Measurements from ENCODE around the gene SLC38A5. TPM values are rescaled to one million over a fixed set of nuclear protein-coding genes. Genes with fewer than 3 reads are reported as not detected.

Gene SLC38A5
- total and polyA plus RNA-seq, 2 of the 13 experiments (the other 11 are each of a cell fraction or from before 2014, with no cell fraction given), result 46.1 to 73.4 TPM

DNA sequence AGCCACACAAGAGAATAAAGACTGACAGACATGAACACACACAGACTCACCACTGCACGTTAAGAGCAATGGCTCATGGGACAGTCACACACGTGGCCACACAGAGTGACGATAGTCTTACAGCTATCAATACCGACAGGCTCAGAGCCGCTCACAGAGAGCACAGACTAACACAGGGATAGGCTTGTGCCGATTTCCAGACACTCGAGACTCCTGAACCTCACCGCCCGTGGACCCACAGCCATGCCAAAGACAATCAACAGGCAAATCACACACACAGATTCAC, 716 bp upstream of the SLC38A5 start (continued):
- TF ChIP-seq, protein P1, sequence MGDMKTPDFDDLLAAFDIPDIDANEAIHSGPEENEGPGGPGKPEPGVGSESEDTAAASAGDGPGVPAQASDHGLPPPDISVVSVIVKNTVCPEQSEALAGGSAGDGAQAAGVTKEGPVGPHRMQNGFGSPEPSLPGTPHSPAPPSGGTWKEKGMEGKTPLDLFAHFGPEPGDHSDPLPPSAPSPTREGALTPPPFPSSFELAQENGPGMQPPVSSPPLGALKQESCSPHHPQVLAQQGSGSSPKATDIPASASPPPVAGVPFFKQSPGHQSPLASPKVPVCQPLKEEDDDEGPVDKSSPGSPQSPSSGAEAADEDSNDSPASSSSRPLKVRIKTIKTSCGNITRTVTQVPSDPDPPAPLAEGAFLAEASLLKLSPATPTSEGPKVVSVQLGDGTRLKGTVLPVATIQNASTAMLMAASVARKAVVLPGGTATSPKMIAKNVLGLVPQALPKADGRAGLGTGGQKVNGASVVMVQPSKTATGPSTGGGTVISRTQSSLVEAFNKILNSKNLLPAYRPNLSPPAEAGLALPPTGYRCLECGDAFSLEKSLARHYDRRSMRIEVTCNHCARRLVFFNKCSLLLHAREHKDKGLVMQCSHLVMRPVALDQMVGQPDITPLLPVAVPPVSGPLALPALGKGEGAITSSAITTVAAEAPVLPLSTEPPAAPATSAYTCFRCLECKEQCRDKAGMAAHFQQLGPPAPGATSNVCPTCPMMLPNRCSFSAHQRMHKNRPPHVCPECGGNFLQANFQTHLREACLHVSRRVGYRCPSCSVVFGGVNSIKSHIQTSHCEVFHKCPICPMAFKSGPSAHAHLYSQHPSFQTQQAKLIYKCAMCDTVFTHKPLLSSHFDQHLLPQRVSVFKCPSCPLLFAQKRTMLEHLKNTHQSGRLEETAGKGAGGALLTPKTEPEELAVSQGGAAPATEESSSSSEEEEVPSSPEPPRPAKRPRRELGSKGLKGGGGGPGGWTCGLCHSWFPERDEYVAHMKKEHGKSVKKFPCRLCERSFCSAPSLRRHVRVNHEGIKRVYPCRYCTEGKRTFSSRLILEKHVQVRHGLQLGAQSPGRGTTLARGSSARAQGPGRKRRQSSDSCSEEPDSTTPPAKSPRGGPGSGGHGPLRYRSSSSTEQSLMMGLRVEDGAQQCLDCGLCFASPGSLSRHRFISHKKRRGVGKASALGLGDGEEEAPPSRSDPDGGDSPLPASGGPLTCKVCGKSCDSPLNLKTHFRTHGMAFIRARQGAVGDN (CRISPR knock-in tag; IDR thresholded peaks at IDR 0.05), result peak; percentile 35
- TF ChIP-seq ZNF143 (CRISPR knock-in tag; IDR thresholded peaks at IDR 0.05) (peak; percentile 73), POLR2AphosphoS5 (IDR thresholded peaks at IDR 0.05; ENCODE audit: low read depth, low read length) (peak; percentile 40), POLR2A (IDR thresholded peaks at IDR 0.05; ENCODE audit: insufficient read depth in 1 of 2, low read depth in 2 of 2, low read length in 2 of 2) (peak in 1 of 2 experiments; percentile 50; a peak in 1 of 4 replicates)
- TF ChIP-seq, protein P2, sequence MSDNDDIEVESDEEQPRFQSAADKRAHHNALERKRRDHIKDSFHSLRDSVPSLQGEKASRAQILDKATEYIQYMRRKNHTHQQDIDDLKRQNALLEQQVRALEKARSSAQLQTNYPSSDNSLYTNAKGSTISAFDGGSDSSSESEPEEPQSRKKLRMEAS (IDR thresholded peaks at IDR 0.05), result peak; percentile 53

DNA sequence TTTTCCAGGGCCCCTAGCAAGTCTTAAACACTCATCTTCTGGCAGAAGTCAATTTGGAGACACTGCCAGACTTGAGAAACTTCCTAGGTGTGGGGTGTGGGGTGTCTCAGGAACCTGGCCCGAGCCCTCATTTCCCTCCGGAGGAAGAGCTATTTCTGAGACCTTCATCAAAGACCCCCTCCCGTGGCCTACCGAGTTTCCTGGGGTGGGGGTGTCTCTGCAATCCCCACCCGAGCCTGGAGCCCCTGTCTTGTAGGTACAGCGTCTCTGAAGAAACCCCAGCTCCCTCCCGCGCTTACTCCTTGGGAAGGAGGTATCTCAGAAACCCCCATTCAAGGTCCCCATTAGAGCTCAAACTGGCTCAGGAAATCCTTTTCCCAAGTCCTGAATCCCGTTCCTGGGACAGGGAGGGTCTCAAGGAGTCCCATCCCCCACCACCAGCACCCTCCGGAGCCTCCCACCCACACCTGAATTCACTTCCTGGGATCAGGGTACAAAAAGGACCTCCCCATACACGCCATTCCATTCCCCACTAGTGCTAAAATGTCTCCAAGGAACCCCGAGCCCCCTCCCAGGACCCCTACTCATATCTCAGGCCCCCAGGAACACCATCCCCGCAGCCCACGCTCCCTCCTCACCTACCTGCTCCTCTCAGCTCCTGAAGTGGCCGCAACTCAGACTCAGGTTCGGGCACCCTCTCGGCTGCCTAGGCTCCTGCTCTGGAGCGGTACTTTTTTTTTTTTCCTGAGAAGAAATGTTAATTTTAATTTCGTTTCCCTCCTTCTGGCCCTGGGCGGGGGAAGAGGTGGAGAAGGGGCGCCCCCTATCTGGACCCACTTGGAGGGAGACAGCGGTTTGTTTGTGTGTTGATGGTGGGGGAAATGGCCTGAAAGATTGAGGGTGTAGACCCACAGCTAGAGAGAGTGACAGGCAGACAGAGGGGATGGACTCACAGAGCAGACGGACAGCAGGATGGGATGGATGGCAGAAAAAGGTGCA, 1.1 kb downstream of the SLC38A5 start:
- intact Hi-C loops (cut with micrococcal nuclease; ENCODE audit: unreplicated experiment), result no loop called here

More for the DNA sequence above, 1.1 kb downstream of the SLC38A5 start:
- Histone ChIP-seq H4K20me1 (ENCODE audit: insufficient read depth, low read length) (peaks cover 2% of the 10 kb centered on the region; the same call in 1 of the 2 replicates), H3K4me2 (ENCODE audit: low read depth, low read length) (peak overlapping the region; percentile 96), H3K4me1 (ENCODE audit: insufficient read depth, low read length) (peaks cover 65% of the 10 kb centered on the region), H3K27me3 (ENCODE audit: control insufficient read depth in 1 of 2, insufficient read depth in 2 of 2, low read length in 2 of 2) (no peaks in the 10 kb centered on the region; a peak in 1 of 5 replicates), H3K36me3 (replicated peaks in 1 of 2; ENCODE audit: control insufficient read depth in 1 of 2, insufficient read depth in 2 of 2, low read length in 2 of 2) (no peaks in the 10 kb centered on the region), H3K79me2 (ENCODE audit: insufficient read depth, low read length) (peaks cover 8% of the 10 kb centered on the region), H3K9me3 (ENCODE audit: low read length) (no peaks in the 10 kb centered on the region), H3K9ac (ENCODE audit: insufficient read depth, low read depth, low read length) (peak overlapping the region; percentile 73), H3K4me3 (replicated peaks in 1 of 3; ENCODE audit: insufficient read depth in 1 of 3, low read depth in 2 of 3, low read length in 3 of 3) (peak overlapping the region; percentile 63 to 74 (median 74)), H3K27ac (ENCODE audit: extremely low read length, insufficient read depth, low read length) (peak overlapping the region; percentile 67), H2AFZ (ENCODE audit: low read length) (peak overlapping the region; percentile 27)
- BruUV-seq (replicated peaks), result TSS peak; percentile 70
- CTCF ChIA-PET (ENCODE audit: low intra/inter-chr PET ratio, low total read pairs), result no interaction called here
- no peak for FAIRE-seq
- TF ChIP-seq, protein P3, sequence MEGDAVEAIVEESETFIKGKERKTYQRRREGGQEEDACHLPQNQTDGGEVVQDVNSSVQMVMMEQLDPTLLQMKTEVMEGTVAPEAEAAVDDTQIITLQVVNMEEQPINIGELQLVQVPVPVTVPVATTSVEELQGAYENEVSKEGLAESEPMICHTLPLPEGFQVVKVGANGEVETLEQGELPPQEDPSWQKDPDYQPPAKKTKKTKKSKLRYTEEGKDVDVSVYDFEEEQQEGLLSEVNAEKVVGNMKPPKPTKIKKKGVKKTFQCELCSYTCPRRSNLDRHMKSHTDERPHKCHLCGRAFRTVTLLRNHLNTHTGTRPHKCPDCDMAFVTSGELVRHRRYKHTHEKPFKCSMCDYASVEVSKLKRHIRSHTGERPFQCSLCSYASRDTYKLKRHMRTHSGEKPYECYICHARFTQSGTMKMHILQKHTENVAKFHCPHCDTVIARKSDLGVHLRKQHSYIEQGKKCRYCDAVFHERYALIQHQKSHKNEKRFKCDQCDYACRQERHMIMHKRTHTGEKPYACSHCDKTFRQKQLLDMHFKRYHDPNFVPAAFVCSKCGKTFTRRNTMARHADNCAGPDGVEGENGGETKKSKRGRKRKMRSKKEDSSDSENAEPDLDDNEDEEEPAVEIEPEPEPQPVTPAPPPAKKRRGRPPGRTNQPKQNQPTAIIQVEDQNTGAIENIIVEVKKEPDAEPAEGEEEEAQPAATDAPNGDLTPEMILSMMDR (CRISPR knock-in tag; IDR thresholded peaks at IDR 0.05), result peak; percentile 58
- peak; percentile 26 for TF ChIP-seq STAG1 (CRISPR knock-in tag; IDR thresholded peaks at IDR 0.05)
- TF ChIP-seq, protein P4, sequence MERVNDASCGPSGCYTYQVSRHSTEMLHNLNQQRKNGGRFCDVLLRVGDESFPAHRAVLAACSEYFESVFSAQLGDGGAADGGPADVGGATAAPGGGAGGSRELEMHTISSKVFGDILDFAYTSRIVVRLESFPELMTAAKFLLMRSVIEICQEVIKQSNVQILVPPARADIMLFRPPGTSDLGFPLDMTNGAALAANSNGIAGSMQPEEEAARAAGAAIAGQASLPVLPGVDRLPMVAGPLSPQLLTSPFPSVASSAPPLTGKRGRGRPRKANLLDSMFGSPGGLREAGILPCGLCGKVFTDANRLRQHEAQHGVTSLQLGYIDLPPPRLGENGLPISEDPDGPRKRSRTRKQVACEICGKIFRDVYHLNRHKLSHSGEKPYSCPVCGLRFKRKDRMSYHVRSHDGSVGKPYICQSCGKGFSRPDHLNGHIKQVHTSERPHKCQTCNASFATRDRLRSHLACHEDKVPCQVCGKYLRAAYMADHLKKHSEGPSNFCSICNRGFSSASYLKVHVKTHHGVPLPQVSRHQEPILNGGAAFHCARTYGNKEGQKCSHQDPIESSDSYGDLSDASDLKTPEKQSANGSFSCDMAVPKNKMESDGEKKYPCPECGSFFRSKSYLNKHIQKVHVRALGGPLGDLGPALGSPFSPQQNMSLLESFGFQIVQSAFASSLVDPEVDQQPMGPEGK (CRISPR knock-in tag; IDR thresholded peaks at IDR 0.05), result peak; percentile 28; the same call in 1 of the 2 replicates
- TF ChIP-seq, protein P5, sequence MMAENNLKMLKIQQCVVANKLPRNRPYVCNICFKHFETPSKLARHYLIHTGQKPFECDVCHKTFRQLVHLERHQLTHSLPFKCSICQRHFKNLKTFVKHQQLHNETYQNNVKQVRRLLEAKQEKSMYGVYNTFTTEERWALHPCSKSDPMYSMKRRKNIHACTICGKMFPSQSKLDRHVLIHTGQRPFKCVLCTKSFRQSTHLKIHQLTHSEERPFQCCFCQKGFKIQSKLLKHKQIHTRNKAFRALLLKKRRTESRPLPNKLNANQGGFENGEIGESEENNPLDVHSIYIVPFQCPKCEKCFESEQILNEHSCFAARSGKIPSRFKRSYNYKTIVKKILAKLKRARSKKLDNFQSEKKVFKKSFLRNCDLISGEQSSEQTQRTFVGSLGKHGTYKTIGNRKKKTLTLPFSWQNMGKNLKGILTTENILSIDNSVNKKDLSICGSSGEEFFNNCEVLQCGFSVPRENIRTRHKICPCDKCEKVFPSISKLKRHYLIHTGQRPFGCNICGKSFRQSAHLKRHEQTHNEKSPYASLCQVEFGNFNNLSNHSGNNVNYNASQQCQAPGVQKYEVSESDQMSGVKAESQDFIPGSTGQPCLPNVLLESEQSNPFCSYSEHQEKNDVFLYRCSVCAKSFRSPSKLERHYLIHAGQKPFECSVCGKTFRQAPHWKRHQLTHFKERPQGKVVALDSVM (CRISPR knock-in tag; IDR thresholded peaks at IDR 0.05), result no peak
- no peak for TF ChIP-seq ZNF780A (CRISPR knock-in tag; IDR thresholded peaks at IDR 0.05)
- TF ChIP-seq GATAD2A (CRISPR knock-in tag; IDR thresholded peaks at IDR 0.05), result 0 out of 2 replicates have a peak, but pooled peaks have one; percentile 14
- no peak for DNase-seq (ENCODE audit: low spot score)
- POLR2A ChIA-PET, result interaction anchor here (1.8 to 3.7 kb wide), 3 partner anchors 13 to 53 kb away, joined by 7 to 16 read pairs (median 8); partner anchors contain the start of gene EBP
- peak; percentile 13 for ATAC-seq
- whole genome bisulfite sequencing (ENCODE audit: low lambda C conversion rate), result 0% methylated on average over 11 of the region's 23 CpGs
- in situ Hi-C loops (cut with HindIII; ENCODE audit: extremely low pct_ligation_motif_present, low pct_unique_long_range_greater_than_20kb), result no loop called here

Measured in HepG2 (cell line).